Measurements from ENCODE around the gene NOX5. TPM values are rescaled to one million over a fixed set of nuclear protein-coding genes. Genes with fewer than 3 reads are reported as not detected.

Gene NOX5
- polyA plus RNA-seq, 1 experiment, result 0.15 TPM

- DNase-seq (ENCODE audit: low read depth, low spot score), result no peak
- H3K27ac ChIP-seq (ENCODE audit: low read depth, low read length), result no peak overlapping the region
- H3K4me3 ChIP-seq (ENCODE audit: low read depth, low read length), result no peak overlapping the region
- POLR2A ChIA-PET, result no interaction called here
- peaks cover 27% of the 10 kb centered on the region for H3K27me3 ChIP-seq (ENCODE audit: control insufficient read depth, insufficient read depth, low read length)
- no peaks in the 10 kb centered on the region for H3K9me3 ChIP-seq (ENCODE audit: control insufficient read depth, insufficient read depth, low read length)
- CTCF ChIA-PET, result no interaction called here
- TF ChIP-seq CTCF (IDR thresholded peaks at IDR 0.05; ENCODE audit: low read depth, low read length), result no peak
These were observed 19.3 kb upstream of the NOX5 start for GRCh38 chr15:68994981-68995761.

GRCh38 chr15:68997050-68997449 lies 17.4 kb upstream of the NOX5 start:
- no peaks in the 10 kb centered on the region for H3K9me3 ChIP-seq (ENCODE audit: control insufficient read depth, insufficient read depth, low read length)
- no peak overlapping the region for H3K4me3 ChIP-seq (ENCODE audit: low read depth, low read length)
- CTCF ChIA-PET, result no interaction called here
- TF ChIP-seq CTCF (IDR thresholded peaks at IDR 0.05; ENCODE audit: low read depth, low read length), result no peak
- H3K27ac ChIP-seq (ENCODE audit: low read depth, low read length), result no peak overlapping the region
- H3K27me3 ChIP-seq (ENCODE audit: control insufficient read depth, insufficient read depth, low read length), result peaks cover 24% of the 10 kb centered on the region
- DNase-seq (ENCODE audit: low read depth, low spot score), result no peak
- POLR2A ChIA-PET, result no interaction called here

- Histone ChIP-seq H3K27me3 (ENCODE audit: control insufficient read depth, insufficient read depth, low read length) (peaks cover 20% of the 10 kb centered on the region), H3K9me3 (ENCODE audit: control insufficient read depth, insufficient read depth, low read length) (no peaks in the 10 kb centered on the region), H3K27ac (ENCODE audit: low read depth, low read length) (no peak overlapping the region), H3K4me3 (ENCODE audit: low read depth, low read length) (no peak overlapping the region)
- no peak for DNase-seq (ENCODE audit: low read depth, low spot score)
- CTCF ChIA-PET, result interaction anchor here (0.5 kb wide), 1 partner anchor 172 kb away, joined by 9 read pairs; no protein-coding TSS in a partner anchor
- no peak for TF ChIP-seq CTCF (IDR thresholded peaks at IDR 0.05; ENCODE audit: low read depth, low read length)
- POLR2A ChIA-PET, result no interaction called here
These were observed 16.3 kb upstream of the NOX5 start for GRCh38 chr15:68997930-68998777.

GRCh38 chr15:68999091-68999490 lies 15.4 kb upstream of the NOX5 start:
- ChIA-PET POLR2A (no interaction called here), CTCF (interaction anchor here (0.9 kb wide), 1 partner anchor 123 kb away, joined by 3 read pairs; no protein-coding TSS in a partner anchor)

More at GRCh38 chr15:68999091-68999490, 15.4 kb upstream of the NOX5 start:
- peaks cover 27% of the 10 kb centered on the region for H3K27me3 ChIP-seq (ENCODE audit: control insufficient read depth, insufficient read depth, low read length)
- H3K9me3 ChIP-seq (ENCODE audit: control insufficient read depth, insufficient read depth, low read length), result no peaks in the 10 kb centered on the region
- DNase-seq (ENCODE audit: low read depth, low spot score), result no peak
- H3K27ac ChIP-seq (ENCODE audit: low read depth, low read length), result no peak overlapping the region
- no peak overlapping the region for H3K4me3 ChIP-seq (ENCODE audit: low read depth, low read length)
- no peak for TF ChIP-seq CTCF (IDR thresholded peaks at IDR 0.05; ENCODE audit: low read depth, low read length)

Data from AG04450 (cell line).